Measurements from ENCODE around the gene NCK2.

Gene NCK2

DNA sequence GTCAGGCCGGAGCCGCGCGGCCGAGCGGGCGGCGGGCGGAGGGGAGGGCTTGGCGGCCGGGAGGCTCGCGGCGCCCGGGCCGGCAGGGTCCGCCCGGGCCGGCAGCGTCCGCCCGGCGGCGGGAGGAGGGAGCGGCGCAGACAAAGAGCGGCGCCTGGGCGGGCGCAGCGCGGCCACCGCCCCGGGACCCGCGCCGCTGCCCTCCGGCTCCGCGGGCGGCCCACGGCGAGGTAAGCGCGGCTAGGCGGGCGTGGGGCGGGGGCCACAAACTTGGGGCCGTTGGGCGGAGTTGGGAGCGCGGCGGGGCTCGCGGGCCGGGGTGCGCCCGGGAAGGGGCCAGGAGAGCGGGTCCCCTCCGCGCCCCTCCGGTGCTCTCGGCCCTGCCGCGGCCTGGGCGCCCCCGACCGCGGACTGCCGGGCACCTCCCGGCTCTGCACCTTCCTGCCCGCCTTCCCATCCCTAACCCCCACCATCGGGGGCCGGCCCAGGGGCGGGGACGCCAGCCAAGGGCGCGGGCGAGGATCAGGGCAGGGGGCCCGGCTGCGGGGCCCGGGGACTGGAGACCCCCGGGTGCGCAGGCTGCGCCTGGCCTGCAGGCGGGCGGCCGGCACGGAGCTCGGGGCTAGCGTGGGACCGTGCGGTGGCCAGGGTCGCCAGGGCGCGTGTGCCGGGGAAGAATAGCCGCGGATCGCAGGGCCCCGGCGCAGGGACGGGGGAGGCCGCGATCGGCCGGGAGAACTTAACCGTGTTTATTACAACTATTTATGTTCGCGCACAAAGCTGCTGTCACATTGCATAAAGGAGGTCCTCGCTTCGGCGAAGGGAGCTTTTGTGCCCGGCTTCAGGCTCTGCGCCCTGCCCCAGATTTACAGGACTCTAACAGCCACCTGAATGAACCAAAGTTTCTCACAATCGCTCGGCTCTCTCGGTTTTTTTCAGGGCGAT lies at the start of gene NCK2:
TSS of gene NCK2 (plus strand) at position 4 of the 945 bp plus-strand sequence. CDS start 110,152 bp downstream, outside the sequence.
- no peak for DNase-seq

GRCh38 chr2:105697781-105698449 lies 46.8 kb upstream of the NCK2 start:
- no peak for DNase-seq

- no peak for DNase-seq
Observed at GRCh38 chr2:105698820-105699219, 45.9 kb upstream of the NCK2 start.

- no peak for DNase-seq
Observed at GRCh38 chr2:105701042-105701441, 43.7 kb upstream of the NCK2 start.

- no peak for DNase-seq
Observed at GRCh38 chr2:105708697-105709096, 36.0 kb upstream of the NCK2 start.

DNA sequence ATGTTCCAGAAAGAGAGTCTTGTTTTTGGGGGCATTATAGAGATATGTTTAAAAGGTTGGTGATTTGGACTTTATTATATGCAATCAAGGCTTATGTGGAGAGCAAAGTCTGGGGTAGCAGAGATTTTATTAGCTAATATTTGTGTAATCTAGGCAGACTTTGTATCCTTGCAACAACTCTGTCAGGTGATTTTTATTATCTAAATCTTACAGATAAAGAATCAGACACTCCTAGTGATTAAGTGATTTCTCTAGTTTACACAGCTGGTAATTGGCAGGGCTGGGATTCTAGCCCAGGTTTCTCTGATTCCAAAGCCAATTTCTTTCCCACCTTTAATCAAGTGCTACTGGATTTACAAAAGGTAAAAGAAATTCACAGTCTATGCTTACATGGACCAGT lies 33.3 kb upstream of the NCK2 start:
- no peak for DNase-seq

DNA sequence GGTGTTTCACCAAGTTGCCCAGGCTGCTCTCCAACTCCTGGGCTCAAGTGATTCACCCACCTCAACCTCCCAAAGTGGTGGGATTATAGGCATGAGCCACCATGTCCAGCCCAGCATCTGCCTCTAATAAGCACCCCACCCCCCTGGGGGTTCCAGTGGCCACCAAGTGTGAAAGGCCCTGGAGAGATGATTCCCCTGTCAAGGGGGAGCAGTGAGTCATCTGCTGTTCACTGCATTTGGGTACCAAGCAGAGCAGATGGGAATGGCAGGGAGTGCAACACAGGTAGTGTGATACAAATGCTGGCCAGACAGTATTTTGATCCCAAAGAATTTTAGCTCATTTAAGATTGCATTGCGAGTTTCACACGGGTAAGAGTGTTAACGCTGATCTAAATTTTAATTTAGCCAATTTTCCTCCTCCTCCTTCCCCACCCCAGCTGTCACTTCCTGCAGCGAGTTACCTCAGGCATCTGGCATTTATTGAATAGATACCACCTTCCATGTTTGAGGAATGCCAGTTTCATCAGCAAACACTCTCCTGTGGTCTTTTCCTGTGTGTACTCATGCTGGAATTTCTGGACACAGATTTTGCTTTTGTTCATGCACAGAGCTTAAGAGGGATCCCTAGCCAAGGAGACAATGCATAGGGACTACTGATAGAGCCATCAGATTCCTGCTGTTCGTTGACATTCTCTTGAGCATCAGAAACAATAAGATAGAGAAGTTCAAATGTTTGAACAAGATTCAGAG lies 32.4 kb upstream of the NCK2 start:
- no peak for DNase-seq

DNA sequence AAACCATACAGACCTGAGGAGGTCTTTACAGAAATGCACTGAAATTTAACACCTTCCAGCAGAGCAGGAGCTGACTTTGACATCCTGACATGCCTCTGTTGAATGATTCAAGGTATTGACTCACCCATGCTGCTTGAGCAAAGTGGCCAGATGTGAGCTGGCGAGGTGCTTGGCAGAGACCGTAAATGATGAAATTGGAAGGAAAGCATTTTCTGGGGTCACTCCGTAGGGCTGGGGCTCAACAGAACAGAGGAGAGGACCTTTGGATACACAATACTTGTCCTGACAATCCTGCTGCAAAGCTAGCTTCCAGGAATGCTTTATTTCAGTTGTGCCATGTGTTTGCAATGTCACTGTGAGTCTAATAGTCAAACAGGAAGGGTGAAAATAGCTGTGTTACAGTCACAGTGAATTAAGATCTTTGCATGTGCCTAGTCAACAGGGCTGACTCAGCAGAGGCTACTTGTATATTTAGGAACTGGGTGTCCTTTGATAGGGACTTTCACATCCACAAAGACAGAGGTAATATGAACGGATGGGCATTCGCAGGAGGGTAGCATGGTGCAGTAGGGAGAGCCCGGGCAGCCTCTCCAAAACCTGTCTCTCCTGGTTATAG lies 31.6 kb upstream of the NCK2 start:
- no peak for DNase-seq

GRCh38 chr2:105714141-105714540 lies 30.6 kb upstream of the NCK2 start:
- DNase-seq: no peak

- DNase-seq: no peak
Observed at GRCh38 chr2:105718846-105719481, 25.7 kb upstream of the NCK2 start.

DNA sequence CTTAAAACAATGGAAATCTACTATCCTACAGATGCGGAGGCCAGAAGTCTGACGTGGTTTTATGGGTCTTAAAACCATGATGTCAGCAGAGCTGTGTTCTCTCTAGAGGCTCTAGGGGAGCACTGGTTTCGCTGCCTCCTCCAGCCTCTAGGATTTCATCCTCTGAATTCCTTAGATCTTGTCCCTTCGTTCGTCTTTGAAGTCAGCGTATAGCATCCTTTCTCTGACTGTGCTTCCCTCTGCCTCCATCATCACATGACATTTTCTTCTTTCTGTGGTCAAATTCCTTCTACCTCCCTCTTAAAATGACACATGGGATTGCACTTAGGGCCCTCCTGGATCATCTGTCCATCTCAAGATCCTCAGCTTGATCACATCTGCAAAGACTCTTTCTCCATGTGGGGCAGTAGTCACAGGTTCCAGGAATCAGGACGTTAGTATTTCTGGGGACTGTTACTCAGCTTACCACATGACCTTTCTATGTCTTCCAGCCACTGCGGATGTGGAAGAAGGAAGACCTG lies 22.7 kb upstream of the NCK2 start:
- no peak for DNase-seq

GRCh38 chr2:105722726-105723297 lies 21.9 kb upstream of the NCK2 start:
- DNase-seq: no peak

- DNase-seq: no peak
Observed at GRCh38 chr2:105723431-105723830, 21.3 kb upstream of the NCK2 start.

DNA sequence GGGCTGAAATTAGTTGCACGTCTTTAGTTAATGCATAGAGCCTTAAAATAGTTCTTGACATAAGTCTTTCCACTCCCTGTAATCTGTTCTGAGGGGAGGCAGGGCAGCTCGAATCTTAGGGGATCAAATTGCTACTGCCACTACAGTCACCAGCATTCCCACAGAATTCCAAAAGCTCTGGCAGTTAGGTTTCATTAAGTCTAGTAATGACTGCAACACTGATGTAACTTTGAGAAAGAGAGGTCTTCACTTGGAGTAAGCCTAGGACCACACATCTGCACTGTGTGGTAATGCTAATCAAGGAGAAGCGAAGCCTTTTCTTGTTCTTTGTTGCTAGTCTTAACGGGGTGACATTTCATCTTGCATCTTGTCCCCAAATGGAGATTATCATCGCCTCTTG lies 19.3 kb upstream of the NCK2 start:
- DNase-seq: no peak

GRCh38 chr2:105730170-105730569 lies 14.5 kb upstream of the NCK2 start:
- no peak for DNase-seq

DNA sequence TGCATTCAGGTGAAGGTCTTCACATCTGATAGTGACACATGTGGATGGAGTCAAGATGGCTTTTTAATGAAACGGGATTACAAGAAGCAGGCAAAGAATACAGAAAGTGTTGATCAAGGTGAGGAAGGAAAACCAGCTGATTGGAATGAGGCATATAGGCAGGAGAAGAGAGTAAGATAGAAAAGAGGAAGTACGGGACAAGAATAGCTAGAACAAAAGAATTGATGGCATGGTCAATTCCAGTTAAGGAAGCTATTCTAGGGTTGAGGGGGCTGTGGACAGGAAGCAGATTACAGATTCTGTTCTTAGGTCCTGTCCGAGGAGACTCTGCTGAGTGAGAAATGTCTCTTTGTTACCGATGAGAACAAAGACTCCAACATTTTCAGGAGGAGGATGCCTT lies 13.2 kb upstream of the NCK2 start:
- no peak for DNase-seq

GRCh38 chr2:105732101-105732500 lies 12.6 kb upstream of the NCK2 start:
- DNase-seq: no peak

GRCh38 chr2:105732955-105733607 lies 11.6 kb upstream of the NCK2 start:
- DNase-seq: no peak

GRCh38 chr2:105733875-105734274 lies 10.8 kb upstream of the NCK2 start:
- no peak for DNase-seq

DNA sequence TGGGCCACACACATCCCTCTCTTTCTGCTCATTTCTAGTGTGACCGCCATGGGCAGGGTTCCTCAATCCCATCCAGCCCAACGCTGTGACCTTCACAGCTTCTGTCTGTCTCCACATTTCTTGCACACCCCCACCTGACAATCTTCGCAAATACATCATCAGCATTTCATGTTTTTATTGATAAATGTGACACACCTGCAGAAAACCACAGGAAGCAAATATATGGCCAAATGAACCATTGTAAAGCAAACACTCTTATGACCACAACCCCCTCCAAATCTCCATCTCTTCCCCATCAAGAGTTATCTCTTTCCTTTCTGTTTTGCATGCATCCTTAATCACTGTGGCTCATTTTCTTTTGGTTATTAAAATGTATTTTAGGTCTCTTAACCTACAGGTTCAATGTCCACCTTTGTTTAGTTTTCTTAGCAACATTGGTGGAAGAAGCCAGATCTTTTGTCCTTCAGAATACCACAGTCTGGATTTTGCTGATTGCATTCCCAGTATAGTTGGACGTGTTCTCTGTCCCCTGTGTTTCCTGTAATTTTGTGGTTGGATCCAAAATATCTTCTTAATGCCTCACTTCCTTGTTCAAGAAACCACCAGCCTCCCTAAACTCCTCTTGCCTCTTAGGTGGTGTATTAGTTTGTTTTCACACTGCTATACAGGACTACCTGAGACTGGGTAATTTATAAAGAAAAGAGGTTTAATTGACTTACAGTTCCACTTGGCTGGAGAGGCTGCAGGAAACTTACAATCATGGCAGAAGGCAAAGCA lies 9.8 kb upstream of the NCK2 start:
- DNase-seq: no peak

GRCh38 chr2:105736145-105736544 lies 8.6 kb upstream of the NCK2 start:
- no peak for DNase-seq
